Measurements from ENCODE around the gene ITPR1.

ITPR1 gene

DNA sequence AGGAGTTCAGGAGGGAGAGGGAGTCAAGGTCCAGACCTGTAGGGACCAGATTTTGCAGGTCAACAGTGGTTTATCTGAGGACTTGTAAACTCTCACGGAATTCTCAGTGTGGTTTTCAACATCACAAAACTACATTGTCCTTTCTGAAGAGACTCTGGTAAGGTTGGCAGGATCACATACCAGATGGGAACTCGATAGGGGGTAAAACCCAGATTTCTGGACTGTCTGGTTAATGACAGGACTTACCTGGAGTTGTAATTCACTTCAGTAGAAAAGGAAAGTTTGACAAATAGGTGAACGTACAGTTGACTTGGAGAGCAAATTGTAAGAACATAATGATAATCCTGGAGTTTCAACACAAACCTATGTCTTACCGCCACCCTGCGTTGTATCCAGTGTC is 5.3 kb downstream of the ITPR1 start:
- H3K4me3 ChIP-seq (ENCODE audit: insufficient read depth, low read depth, low read length), result no peak overlapping the region
- H3K9me3 ChIP-seq (ENCODE audit: control insufficient read depth, low read length), result no peaks in the 10 kb centered on the region
- H3K27me3 ChIP-seq (ENCODE audit: control insufficient read depth, insufficient read depth, low read length, poor library complexity, severe bottlenecking), result peaks cover 23% of the 10 kb centered on the region
- no peak overlapping the region for H3K27ac ChIP-seq (ENCODE audit: insufficient read depth, low read depth, low read length, poor library complexity, severe bottlenecking)
- WGBS, 2 experiments, result 90 to 95% methylated on average over 5 of the region's 5 CpGs
- H3K36me3 ChIP-seq (ENCODE audit: control insufficient read depth, insufficient read depth, low read length), result no peaks in the 10 kb centered on the region
- H3K4me1 ChIP-seq (ENCODE audit: control insufficient read depth, insufficient read depth, low read length), result peaks cover 4% of the 10 kb centered on the region

DNA sequence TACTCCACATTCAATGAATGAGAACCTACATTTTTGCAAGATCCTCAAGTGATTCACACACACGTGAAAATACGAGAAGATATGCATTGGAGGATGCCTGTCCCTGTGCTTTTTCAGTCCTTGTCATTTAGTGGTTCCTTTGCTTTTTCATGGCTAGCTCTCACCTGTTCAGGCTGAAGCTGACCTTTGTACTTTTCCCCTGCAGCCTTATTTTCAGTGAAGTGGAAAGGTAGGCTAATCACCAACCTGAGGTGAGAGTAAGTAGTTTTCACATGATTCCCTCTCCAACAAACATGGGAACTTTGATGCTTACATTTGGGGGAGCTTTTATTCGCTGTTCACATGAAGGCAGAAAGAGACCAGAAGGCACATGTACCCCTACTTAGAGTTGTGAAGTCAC is 8.3 kb downstream of the ITPR1 start:
- Histone ChIP-seq H3K27ac (ENCODE audit: insufficient read depth, low read depth, low read length, poor library complexity, severe bottlenecking) (no peak overlapping the region), H3K4me3 (ENCODE audit: insufficient read depth, low read depth, low read length) (no peak overlapping the region), H3K9me3 (ENCODE audit: control insufficient read depth, low read length) (no peaks in the 10 kb centered on the region), H3K36me3 (ENCODE audit: control insufficient read depth, insufficient read depth, low read length) (no peaks in the 10 kb centered on the region), H3K4me1 (ENCODE audit: control insufficient read depth, insufficient read depth, low read length) (no peaks in the 10 kb centered on the region), H3K27me3 (ENCODE audit: control insufficient read depth, insufficient read depth, low read length, poor library complexity, severe bottlenecking) (no peaks in the 10 kb centered on the region)
- WGBS, 2 experiments, result 94% methylated on average over 3 of the region's 3 CpGs

DNA sequence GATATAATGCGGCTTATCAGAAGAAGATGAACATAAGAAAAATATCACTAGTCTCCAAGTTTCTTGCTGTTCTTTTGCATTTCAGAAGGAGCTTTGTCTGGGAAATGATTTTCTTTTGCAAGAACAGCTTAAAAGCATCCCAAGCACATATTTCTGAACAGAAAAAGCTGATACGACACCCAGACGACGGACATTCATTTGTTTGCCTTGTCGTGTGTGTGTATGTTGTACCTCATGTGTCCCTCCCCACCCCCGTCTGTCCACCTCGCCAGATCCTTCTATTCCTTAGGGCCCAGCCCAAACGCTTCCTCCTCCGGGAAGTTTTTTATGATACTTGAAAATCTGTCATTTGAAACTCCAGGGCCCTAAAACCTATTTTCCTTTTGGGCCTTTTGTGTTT is 8.8 kb downstream of the ITPR1 start:
- Histone ChIP-seq H3K4me1 (ENCODE audit: control insufficient read depth, insufficient read depth, low read length) (no peaks in the 10 kb centered on the region), H3K27me3 (ENCODE audit: control insufficient read depth, insufficient read depth, low read length, poor library complexity, severe bottlenecking) (no peaks in the 10 kb centered on the region), H3K9me3 (ENCODE audit: control insufficient read depth, low read length) (no peaks in the 10 kb centered on the region), H3K36me3 (ENCODE audit: control insufficient read depth, insufficient read depth, low read length) (no peaks in the 10 kb centered on the region), H3K27ac (ENCODE audit: insufficient read depth, low read depth, low read length, poor library complexity, severe bottlenecking) (no peak overlapping the region), H3K4me3 (ENCODE audit: insufficient read depth, low read depth, low read length) (no peak overlapping the region)
- WGBS, 2 experiments, result 96% methylated on average over 9 of the region's 9 CpGs

DNA sequence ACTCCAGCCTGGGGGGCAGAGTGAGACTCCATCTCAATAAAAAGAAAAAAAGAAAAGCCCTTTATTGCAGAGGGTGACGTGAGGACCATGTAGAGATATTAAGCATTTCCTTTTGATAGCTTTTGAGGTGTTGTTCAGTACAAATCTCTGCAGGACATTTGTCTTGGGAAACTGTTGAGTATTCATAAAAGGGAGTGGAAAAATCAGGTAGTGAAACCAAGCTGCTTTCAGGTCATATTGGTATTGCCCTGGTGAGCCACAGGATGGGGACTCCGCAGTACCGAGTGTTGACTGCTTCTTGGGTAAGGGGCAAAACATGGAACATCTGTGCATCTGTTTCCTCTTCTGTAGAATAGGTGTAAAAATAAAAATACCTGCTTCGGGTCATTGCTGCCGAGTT is 9.9 kb downstream of the ITPR1 start:
- 90 to 92% methylated on average over 5 of the region's 5 CpGs for WGBS, 2 experiments
- Histone ChIP-seq H3K9me3 (ENCODE audit: control insufficient read depth, low read length) (no peaks in the 10 kb centered on the region), H3K36me3 (ENCODE audit: control insufficient read depth, insufficient read depth, low read length) (no peaks in the 10 kb centered on the region), H3K27me3 (ENCODE audit: control insufficient read depth, insufficient read depth, low read length, poor library complexity, severe bottlenecking) (no peaks in the 10 kb centered on the region), H3K4me3 (ENCODE audit: insufficient read depth, low read depth, low read length) (no peak overlapping the region), H3K27ac (ENCODE audit: insufficient read depth, low read depth, low read length, poor library complexity, severe bottlenecking) (no peak overlapping the region), H3K4me1 (ENCODE audit: control insufficient read depth, insufficient read depth, low read length) (peaks cover 9% of the 10 kb centered on the region)

DNA sequence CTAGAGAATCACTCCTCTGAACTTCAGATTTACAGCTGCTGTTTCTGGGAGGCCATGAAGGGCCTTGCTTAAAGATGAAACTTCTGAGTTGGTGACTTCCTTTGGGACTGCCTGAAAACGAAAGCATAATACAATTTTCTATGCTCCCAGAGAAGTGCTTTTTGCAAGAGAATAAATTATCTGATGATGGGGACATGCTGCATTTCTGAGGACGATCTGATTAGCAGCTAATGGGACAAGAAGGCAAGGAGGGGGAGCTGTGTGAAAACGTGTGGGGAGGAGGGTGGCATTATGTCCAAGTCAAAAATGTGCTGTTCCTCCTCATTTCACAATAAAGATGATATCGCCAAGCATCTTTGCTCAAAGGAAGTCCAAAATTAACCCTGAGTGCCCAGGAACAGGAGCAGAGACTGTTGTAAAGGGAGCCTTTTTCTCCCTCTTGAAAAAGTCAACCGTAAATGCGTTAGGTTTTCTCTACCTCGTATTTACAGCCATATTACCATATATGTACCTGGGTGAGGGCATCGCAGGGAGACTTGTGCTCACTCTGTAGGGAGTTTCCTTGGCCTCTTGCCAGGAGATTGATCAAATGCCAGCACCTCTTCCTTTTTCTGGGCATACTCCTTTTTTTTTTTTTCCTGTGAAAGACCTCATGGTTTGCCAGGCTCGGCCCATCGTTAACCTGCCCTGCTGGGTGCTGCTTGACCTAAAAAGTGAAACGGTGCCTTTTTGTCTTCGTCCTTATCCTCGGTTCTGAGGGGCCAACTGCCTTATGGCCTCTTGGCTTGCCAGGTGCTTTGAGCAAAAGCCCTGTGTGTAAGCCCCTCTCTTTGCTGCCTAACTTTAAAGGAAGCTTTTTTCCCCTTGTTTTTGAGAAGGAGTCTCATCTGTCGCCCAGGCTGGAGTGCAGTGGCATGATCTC is 11.5 kb downstream of the ITPR1 start:
- H3K27me3 ChIP-seq (ENCODE audit: control insufficient read depth, insufficient read depth, low read length, poor library complexity, severe bottlenecking), result no peaks in the 10 kb centered on the region
- peaks cover 18% of the 10 kb centered on the region for H3K4me1 ChIP-seq (ENCODE audit: control insufficient read depth, insufficient read depth, low read length)
- no peaks in the 10 kb centered on the region for H3K36me3 ChIP-seq (ENCODE audit: control insufficient read depth, insufficient read depth, low read length)
- H3K27ac ChIP-seq (ENCODE audit: insufficient read depth, low read depth, low read length, poor library complexity, severe bottlenecking), result no peak overlapping the region
- no peak overlapping the region for H3K4me3 ChIP-seq (ENCODE audit: insufficient read depth, low read depth, low read length)
- H3K9me3 ChIP-seq (ENCODE audit: control insufficient read depth, low read length), result no peaks in the 10 kb centered on the region
- WGBS, 2 experiments, result 68 to 70% methylated on average over 14 of the region's 14 CpGs

DNA sequence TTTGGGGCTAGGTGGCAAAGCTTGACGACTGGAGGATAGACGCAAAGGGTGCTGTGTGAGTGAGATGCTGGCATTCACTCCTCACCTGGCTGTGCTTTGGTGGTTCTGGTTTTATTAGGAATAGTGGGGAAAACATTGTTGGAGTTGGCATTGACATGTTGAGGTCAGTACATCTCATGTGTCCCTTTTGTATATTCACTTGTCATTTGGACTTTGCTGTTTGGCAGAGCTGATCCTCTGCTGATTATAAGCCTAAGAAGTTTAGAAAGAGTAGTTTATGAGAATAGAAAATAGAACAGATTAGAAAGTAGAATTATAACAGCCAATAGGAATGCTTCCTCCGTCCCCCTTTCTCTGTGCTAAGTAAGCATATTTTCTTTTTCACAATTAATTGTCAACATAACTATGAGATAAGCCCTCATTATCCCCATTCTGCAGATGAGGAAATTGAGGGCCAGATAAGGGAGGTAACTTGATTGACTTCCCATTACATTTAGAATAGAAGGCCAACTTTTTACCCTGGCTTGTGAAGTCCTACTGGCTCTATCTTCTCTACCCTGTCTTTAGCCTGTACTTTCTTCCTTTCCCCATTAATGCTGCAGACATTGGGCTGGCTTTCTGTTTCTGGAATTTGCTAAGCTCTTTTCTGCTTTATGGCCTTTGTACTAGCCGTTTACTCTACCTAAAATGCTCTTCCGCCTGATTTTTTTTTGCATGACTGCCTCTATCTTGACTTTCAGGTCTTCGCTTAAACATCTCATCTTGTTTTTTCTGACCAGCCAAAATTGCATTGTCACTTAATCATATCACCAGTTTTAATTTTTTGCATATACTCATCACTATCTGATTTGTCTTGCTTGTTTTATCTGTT is 12.8 kb downstream of the ITPR1 start:
- 89 to 96% methylated on average over 5 to 6 of the region's 6 CpGs for WGBS, 2 experiments
- no peaks in the 10 kb centered on the region for H3K36me3 ChIP-seq (ENCODE audit: control insufficient read depth, insufficient read depth, low read length)
- H3K9me3 ChIP-seq (ENCODE audit: control insufficient read depth, low read length), result no peaks in the 10 kb centered on the region
- H3K27ac ChIP-seq (ENCODE audit: insufficient read depth, low read depth, low read length, poor library complexity, severe bottlenecking), result no peak overlapping the region
- no peaks in the 10 kb centered on the region for H3K27me3 ChIP-seq (ENCODE audit: control insufficient read depth, insufficient read depth, low read length, poor library complexity, severe bottlenecking)
- peaks cover 18% of the 10 kb centered on the region for H3K4me1 ChIP-seq (ENCODE audit: control insufficient read depth, insufficient read depth, low read length)
- no peak overlapping the region for H3K4me3 ChIP-seq (ENCODE audit: insufficient read depth, low read depth, low read length)

DNA sequence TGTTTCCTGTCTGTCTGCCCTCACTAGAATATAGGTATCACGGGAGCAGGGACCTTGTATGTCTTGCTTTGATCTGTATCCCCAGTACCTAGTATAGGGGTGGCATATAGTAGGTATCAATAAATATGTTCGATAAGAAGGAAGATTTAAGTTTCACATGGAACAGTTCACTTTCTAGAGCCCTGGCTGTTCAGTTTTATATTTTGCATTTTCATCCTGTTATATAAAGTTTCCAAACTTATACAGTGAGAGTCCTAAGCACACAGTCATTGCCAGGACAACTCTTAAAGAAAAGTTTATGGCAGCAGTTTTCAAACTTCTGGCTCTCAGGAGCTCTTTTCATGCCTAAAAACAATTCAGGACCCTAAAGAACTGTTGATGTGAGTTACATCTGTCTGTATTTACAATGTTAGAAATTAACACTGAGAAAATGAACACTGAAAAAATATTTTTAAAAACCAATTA is 13.4 kb downstream of the ITPR1 start:
- Histone ChIP-seq H3K36me3 (ENCODE audit: control insufficient read depth, insufficient read depth, low read length) (no peaks in the 10 kb centered on the region), H3K27me3 (ENCODE audit: control insufficient read depth, insufficient read depth, low read length, poor library complexity, severe bottlenecking) (no peaks in the 10 kb centered on the region), H3K4me1 (ENCODE audit: control insufficient read depth, insufficient read depth, low read length) (peaks cover 18% of the 10 kb centered on the region), H3K4me3 (ENCODE audit: insufficient read depth, low read depth, low read length) (no peak overlapping the region), H3K9me3 (ENCODE audit: control insufficient read depth, low read length) (no peaks in the 10 kb centered on the region), H3K27ac (ENCODE audit: insufficient read depth, low read depth, low read length, poor library complexity, severe bottlenecking) (no peak overlapping the region)
- WGBS, 2 experiments, result 88 to 97% methylated on average over 2 of the region's 2 CpGs

DNA sequence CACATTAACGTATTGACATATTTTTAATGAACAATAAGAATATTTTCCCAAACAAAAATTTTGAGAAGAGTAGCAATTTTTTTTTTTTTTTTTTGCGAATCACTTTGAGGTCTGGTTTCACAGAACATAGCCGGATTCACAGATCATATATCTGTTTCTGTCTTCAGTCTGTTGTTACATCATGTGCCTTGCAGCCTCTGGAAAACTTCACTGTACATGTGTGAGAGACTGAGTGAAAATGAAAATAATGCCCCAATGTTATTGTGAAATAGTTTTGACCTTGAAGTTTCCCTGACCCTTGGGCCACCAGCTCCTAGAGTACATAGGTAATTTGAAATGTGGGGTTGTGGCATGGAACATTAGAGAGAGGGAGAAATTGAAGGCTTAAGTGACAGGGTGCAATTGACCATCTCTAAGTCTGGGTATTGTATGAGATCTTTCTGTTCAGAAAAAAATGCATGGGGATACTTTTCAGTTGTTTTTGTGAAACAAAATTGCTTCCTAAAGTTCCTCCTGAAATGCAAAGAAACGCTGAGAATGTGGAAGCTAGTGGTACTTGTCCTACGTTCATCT is 14.0 kb downstream of the ITPR1 start:
- no peak overlapping the region for H3K27ac ChIP-seq (ENCODE audit: insufficient read depth, low read depth, low read length, poor library complexity, severe bottlenecking)
- no peak overlapping the region for H3K4me3 ChIP-seq (ENCODE audit: insufficient read depth, low read depth, low read length)
- peaks cover 18% of the 10 kb centered on the region for H3K4me1 ChIP-seq (ENCODE audit: control insufficient read depth, insufficient read depth, low read length)
- H3K27me3 ChIP-seq (ENCODE audit: control insufficient read depth, insufficient read depth, low read length, poor library complexity, severe bottlenecking), result no peaks in the 10 kb centered on the region
- H3K36me3 ChIP-seq (ENCODE audit: control insufficient read depth, insufficient read depth, low read length), result no peaks in the 10 kb centered on the region
- 94 to 98% methylated on average over 3 to 4 of the region's 5 CpGs for WGBS, 2 experiments
- H3K9me3 ChIP-seq (ENCODE audit: control insufficient read depth, low read length), result no peaks in the 10 kb centered on the region

DNA sequence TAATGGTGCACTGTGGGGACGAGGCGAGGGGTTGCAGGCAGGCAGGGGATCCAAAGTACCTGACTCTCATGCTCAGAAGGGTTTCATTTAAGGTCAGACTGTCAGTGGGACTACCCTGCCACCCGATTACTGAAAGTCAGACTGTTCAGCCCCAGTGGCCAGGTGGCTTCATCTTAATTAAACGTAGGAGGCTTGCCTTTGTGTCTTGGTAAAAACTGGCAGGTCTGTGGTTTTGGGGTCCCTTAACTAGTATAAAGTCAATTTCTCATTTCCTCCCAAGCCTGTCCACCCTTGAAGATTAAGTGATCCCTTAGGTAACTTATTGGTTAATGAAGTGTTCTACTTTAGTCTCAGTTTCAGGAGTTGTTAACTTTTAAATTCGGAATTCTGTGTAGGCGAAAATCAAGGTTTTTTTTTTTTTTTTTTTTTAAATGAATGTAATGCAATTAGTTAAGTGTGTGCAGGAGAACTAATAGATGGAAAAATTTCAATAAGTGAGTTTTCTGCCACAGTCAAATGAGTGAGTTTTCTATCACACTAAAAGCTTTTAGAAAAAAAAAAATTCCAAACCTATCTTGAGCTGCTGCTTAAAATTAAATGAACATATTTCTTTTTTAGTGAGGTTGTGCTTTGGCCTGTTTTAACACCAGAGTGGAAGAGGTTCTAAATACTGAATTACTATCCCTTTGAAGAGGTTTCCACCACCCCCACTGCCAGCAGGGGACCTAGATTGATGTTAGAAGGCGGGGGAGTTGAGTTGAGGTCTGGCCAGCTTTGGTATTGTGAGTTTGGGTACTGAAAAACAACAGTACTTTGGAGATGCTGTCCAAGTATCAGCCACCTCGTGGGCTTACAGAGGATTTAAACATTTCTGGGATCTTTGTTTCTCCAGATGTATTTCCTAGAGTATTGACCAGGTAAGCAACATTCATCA is 15.2 kb downstream of the ITPR1 start:
- Histone ChIP-seq H3K36me3 (ENCODE audit: control insufficient read depth, insufficient read depth, low read length) (no peaks in the 10 kb centered on the region), H3K27me3 (ENCODE audit: control insufficient read depth, insufficient read depth, low read length, poor library complexity, severe bottlenecking) (no peaks in the 10 kb centered on the region), H3K27ac (ENCODE audit: insufficient read depth, low read depth, low read length, poor library complexity, severe bottlenecking) (no peak overlapping the region), H3K4me3 (ENCODE audit: insufficient read depth, low read depth, low read length) (no peak overlapping the region), H3K4me1 (ENCODE audit: control insufficient read depth, insufficient read depth, low read length) (peaks cover 18% of the 10 kb centered on the region), H3K9me3 (ENCODE audit: control insufficient read depth, low read length) (no peaks in the 10 kb centered on the region)
- 59 to 64% methylated on average over 8 of the region's 8 CpGs for WGBS, 2 experiments

All from ectodermal cell (in vitro differentiated cells).